Stomach (tissue), 4 donors: ENCODE measurements around the gene ARTN.

Experiments
- CTCF ChIP-seq, 7 experiments: fragments of 450-650 bp in 4 of 7; fragments of 200-600 bp in 3 of 7; sonication (generic) in 3 of 7; IDR thresholded peaks; one replicate each; pipeline ENCODE4 v1.5.1; 2016 to 2019; ENCODE audit warnings: antibody characterized with exemption in 7 of 7, control low read depth in 2 of 7, mild to moderate bottlenecking in 1 of 7
- POLR2AphosphoS5 ChIP-seq, 3 donors: sonication (generic); formaldehyde crosslinking; IDR thresholded peaks; one replicate each; pipeline ENCODE4 v1.6.1; 2016; ENCODE audit warnings: antibody characterized with exemption in 3 of 3

- TF ChIP-seq POLR2AphosphoS5 (IDR thresholded peaks at IDR 0.05), result no peak
- TF ChIP-seq CTCF (IDR thresholded peaks at IDR 0.05), result no peak
Observed at GRCh38 chr1:43932786-43933385, 715 bp upstream of the ARTN start.
